Bronchus fibroblast of lung (primary cell): ENCODE data around the gene BOLA3. TPM values are rescaled to one million over a fixed set of nuclear protein-coding genes. Genes with fewer than 3 reads are reported as not detected.

Experiments used
- total RNA-seq: library from RNA; depleted of rRNA; stranded (reverse); fragments of >200 nt; gene quantifications from 2 replicates; pipeline ENCODE4 v1.2.3, GENCODE V29; 2015

BOLA3 gene, protein sequence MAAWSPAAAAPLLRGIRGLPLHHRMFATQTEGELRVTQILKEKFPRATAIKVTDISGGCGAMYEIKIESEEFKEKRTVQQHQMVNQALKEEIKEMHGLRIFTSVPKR
- 89.8 and 129 TPM in 2 replicates for total RNA-seq

DNA sequence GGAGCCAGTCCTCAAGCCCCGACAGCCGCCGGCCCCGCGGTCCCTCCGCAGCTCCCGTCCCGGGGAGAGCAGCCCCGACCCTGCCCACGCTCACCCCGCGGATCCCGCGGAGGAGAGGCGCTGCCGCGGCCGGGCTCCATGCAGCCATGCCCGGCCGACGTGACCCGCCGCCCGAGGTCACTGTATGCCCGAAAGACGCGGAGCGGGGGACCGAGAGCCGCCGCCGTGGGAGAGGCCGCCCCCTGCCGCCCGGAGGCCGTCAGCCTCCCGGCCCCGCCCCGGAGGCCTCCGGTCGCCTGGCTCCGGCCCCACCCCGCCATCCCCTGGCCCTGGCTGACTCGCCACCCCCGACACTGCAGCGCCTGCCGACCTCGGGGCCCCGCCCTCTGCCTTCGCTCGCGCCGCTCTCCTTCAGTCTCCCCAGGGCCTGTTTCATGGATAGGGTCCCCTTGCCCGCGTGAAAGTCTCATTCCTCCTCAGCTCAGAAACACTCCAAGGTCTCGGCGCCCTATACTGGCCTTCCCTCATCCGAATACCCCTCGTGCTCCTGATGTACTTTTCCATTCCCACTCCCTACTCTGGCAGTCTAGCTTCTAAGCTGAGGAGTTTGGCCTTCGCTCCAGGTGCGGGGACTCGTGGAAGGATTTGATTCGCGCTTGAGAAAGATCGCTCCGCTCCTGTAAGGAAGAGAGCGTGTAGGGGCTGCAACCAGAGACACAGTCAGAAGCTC is at the start of gene BOLA3:
Gene BOLA3 (minus strand): TSS at position 186 of the 730 bp plus-strand sequence. CDS start 38 bp downstream, at position 148.

DNA sequence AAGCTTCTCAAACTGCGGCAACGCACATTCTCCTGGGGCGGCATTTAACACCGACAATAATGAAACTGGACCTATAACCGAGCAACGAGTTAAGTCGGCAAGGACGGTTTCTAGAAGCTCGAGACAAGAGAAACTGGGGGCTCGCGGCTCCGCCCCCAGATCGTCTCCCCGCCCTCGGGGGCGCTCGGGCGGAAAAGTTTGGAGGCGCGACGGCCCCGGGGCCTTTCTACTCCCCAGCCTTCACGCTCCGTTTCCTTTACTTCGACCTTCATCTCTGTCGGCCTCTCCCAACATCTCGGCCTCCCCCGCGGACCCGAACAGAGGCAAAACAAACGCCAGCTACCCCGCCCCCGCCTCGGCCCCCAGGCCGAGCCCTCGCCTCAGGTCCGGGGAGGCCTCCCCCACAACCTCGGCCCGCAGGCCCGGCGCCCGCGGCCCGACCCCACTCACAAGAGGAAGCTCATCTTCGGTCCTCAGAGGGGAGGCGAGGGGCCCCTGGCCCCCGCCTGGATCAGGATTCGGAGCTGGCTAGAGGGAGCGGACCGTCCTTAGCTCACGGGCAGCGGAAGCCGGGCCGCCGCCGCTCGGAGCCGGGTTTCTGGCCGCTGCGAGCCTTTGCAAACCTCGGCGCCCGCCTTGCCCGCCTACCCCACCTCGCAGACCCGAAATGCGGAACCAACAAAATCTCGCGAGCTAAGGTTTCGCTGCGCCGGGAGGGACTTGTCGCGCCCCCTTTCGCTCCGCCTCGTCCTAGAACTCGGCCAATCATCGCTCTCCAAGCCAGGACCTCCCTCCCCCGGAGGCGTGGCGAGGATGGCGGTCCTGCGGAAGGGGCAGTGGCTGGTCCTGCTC is 30.7 kb upstream of the BOLA3 start, which contains the start of gene MOB1A:
Gene MOB1A (minus strand): TSS at position 669 of the 852 bp plus-strand sequence. CDS start 205 bp downstream, at position 464.

Other genes with a start within 250 kb of the BOLA3 start
- 88.1 and 89.5 TPM in 2 replicates for gene DGUOK, start 221.0 kb downstream of the BOLA3 start, total RNA-seq
- gene TET3, start 163.0 kb downstream of the BOLA3 start, total RNA-seq: 1.6 and 1.7 TPM in 2 replicates
- gene MOB1A, start 31.0 kb upstream of the BOLA3 start, total RNA-seq: 63.6 and 85.2 TPM in 2 replicates
- 132 and 136 TPM in 2 replicates for gene MTHFD2, start 50.7 kb upstream of the BOLA3 start, total RNA-seq
- under 0.01 TPM in 1 of 2 replicates, not detected in the other for gene SLC4A5, start 195.5 kb upstream of the BOLA3 start, total RNA-seq
- 97.1 and 102 TPM in 2 replicates for gene DCTN1, start 232.4 kb upstream of the BOLA3 start, total RNA-seq